Measurements from ENCODE around the gene NEU3. TPM values are rescaled to one million over a fixed set of nuclear protein-coding genes. Genes with fewer than 3 reads are reported as not detected.

Gene NEU3
- total RNA-seq, 1 experiment from 2014 or later: 9.9 TPM

DNA sequence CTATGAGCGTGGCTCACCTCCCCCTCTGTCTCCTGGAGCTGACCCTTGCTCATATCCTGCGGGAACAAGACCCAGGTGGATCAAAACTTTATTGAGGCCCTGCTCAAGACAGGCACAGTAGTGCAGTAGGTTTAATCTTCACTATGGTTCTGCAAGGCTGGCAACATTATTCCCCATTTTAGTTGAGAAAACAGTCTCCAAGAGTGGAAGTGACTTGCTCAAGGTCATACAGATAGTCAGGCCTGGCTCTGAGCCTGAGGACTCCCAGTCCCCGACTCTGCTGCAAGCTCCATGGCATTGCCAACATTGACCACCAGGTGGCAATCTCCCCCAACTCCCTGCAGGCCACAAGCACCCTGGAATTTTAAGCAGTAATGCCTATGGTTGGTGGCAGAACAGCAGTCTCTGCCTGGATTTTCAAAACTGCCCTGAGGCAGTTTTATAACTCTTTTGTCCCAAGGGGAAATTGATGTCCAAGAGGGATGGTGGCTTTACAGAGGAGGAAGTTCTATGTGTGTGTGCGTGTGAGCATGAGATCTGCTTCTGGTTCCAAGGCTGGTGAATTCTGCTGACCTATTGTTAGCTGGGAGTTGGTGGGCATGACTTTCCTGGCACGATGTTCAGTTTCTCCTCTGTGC, 34.1 kb downstream of the NEU3 start:
- no TSS peak for BruUV-seq (replicated peaks)
- TF ChIP-seq, protein P1, sequence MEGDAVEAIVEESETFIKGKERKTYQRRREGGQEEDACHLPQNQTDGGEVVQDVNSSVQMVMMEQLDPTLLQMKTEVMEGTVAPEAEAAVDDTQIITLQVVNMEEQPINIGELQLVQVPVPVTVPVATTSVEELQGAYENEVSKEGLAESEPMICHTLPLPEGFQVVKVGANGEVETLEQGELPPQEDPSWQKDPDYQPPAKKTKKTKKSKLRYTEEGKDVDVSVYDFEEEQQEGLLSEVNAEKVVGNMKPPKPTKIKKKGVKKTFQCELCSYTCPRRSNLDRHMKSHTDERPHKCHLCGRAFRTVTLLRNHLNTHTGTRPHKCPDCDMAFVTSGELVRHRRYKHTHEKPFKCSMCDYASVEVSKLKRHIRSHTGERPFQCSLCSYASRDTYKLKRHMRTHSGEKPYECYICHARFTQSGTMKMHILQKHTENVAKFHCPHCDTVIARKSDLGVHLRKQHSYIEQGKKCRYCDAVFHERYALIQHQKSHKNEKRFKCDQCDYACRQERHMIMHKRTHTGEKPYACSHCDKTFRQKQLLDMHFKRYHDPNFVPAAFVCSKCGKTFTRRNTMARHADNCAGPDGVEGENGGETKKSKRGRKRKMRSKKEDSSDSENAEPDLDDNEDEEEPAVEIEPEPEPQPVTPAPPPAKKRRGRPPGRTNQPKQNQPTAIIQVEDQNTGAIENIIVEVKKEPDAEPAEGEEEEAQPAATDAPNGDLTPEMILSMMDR (conservative IDR thresholded peaks at IDR 0.05): peak; percentile 98
- no peak for TF ChIP-seq EZH2 (IDR thresholded peaks at IDR 0.05; ENCODE audit: low read depth)
- POLR2A ChIA-PET (ENCODE audit: unreplicated experiment): interaction anchor here (0.6 to 1.0 kb wide), 2 partner anchors 118 to 1291 kb away, joined by 3 read pairs; no protein-coding TSS in a partner anchor

DNA sequence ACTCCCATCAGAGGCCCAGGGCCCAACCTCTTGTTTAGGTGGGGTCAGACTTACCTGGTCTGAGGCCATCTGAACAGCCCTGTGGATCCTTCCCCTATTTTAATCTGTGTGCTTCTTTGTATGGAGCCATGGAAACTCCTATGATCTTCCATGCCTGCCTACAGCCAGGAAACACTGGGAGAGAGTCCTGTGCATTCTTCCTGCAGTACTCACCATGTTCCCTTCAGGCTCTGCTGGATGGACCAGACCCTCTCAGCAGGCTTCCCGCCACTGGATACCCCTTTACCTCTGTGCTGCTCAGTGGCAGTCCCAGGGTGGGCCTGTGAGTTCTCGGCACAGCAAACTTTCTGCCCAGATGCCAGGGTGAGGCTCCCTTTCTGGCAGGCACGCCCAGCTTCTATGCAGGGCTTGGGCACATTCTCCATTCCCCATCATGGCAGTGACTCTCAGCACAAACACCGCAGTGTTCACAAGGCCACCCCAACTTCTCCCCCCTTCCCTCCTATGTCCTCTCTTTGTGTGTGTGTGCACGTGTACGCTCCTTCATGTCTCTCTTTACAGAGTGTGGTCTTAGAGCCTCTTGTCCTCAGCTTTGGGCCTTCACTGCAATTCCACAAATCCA, 34.8 kb downstream of the NEU3 start:
- H3K4me3 ChIP-seq: no peak overlapping the region
- H3K9me2 ChIP-seq (ENCODE audit: insufficient read depth): no peaks in the 10 kb centered on the region
- no peaks in the 10 kb centered on the region for H3K36me3 ChIP-seq (ENCODE audit: low read depth)
- H3F3A ChIP-seq (ENCODE audit: insufficient read depth, low read depth): no peaks in the 10 kb centered on the region
- no peaks in the 10 kb centered on the region for H3K79me2 ChIP-seq (ENCODE audit: low read depth)
- intact Hi-C loops (cut with micrococcal nuclease; ENCODE audit: unreplicated experiment): loop anchor here (1.0 to 5.0 kb wide), 5 partner anchors 96 to 225 kb away; partner anchors contain the start of gene TPBGL
- TF ChIP-seq, protein P1 (conservative IDR thresholded peaks at IDR 0.05): no peak
- no peak for TF ChIP-seq EZH2 (IDR thresholded peaks at IDR 0.05; ENCODE audit: low read depth)
- H3K9me3 ChIP-seq (ENCODE audit: insufficient read depth, low read depth): no peaks in the 10 kb centered on the region; the same call in 1 of the 2 replicates
- H3K27me3 ChIP-seq (ENCODE audit: insufficient read depth, low read depth): peaks cover 40% of the 10 kb centered on the region
- H4K20me1 ChIP-seq (ENCODE audit: insufficient read depth): no peaks in the 10 kb centered on the region
- no peak overlapping the region for H2AFZ ChIP-seq
- H3K4me2 ChIP-seq: no peak overlapping the region
- DNase-seq: no peak
- no peaks in the 10 kb centered on the region for H3K4me1 ChIP-seq (replicated peaks; ENCODE audit: insufficient read depth)
- CTCF ChIA-PET: interaction anchor here (1.1 to 2.5 kb wide), 7 partner anchors 8 to 225 kb away, joined by 3 to 35 read pairs (median 6); partner anchors contain the start of gene TPBGL
- no peak overlapping the region for H3K27ac ChIP-seq
- BruUV-seq (replicated peaks): no TSS peak
- POLR2A ChIA-PET (ENCODE audit: unreplicated experiment): interaction anchor here (1.0 kb wide), 1 partner anchor 117 kb away, joined by 3 read pairs; no protein-coding TSS in a partner anchor

More for the DNA sequence above, 34.1 kb downstream of the NEU3 start:
- no peak overlapping the region for H2AFZ ChIP-seq
- no peaks in the 10 kb centered on the region for H3K4me1 ChIP-seq (replicated peaks; ENCODE audit: insufficient read depth)
- intact Hi-C loops (cut with micrococcal nuclease; ENCODE audit: unreplicated experiment): loop anchor here (1.0 to 5.0 kb wide), 5 partner anchors 96 to 225 kb away; partner anchors contain the start of gene TPBGL
- no peaks in the 10 kb centered on the region for H3K9me2 ChIP-seq (ENCODE audit: insufficient read depth)
- H4K20me1 ChIP-seq (ENCODE audit: insufficient read depth): no peaks in the 10 kb centered on the region
- H3K9me3 ChIP-seq (ENCODE audit: insufficient read depth, low read depth): no peaks in the 10 kb centered on the region; the same call in 1 of the 2 replicates
- no peaks in the 10 kb centered on the region for H3F3A ChIP-seq (ENCODE audit: insufficient read depth, low read depth)
- H3K4me3 ChIP-seq: no peak overlapping the region
- no peaks in the 10 kb centered on the region for H3K79me2 ChIP-seq (ENCODE audit: low read depth)
- H3K36me3 ChIP-seq (ENCODE audit: low read depth): no peaks in the 10 kb centered on the region
- DNase-seq: peak; percentile 69 to 87
- H3K27ac ChIP-seq: no peak overlapping the region
- CTCF ChIA-PET: interaction anchor here (0.6 to 2.5 kb wide), 10 partner anchors 9 to 522 kb away, joined by 3 to 35 read pairs (median 6); partner anchors contain the start of gene TPBGL
- H3K4me2 ChIP-seq: no peak overlapping the region
- H3K27me3 ChIP-seq (ENCODE audit: insufficient read depth, low read depth): peaks cover 33% of the 10 kb centered on the region; the same call in 1 of the 2 replicates

GRCh38 chr11:75024068-75024449, 35.3 kb downstream of the NEU3 start:
- Histone ChIP-seq H3K27me3 (ENCODE audit: insufficient read depth, low read depth) (peaks cover 42% of the 10 kb centered on the region), H3K79me2 (ENCODE audit: low read depth) (no peaks in the 10 kb centered on the region), H3K4me3 (no peak overlapping the region), H3F3A (ENCODE audit: insufficient read depth, low read depth) (no peaks in the 10 kb centered on the region), H3K4me1 (replicated peaks; ENCODE audit: insufficient read depth) (no peaks in the 10 kb centered on the region), H3K9me3 (ENCODE audit: insufficient read depth, low read depth) (no peaks in the 10 kb centered on the region; the same call in 1 of the 2 replicates), H3K36me3 (ENCODE audit: low read depth) (no peaks in the 10 kb centered on the region), H2AFZ (no peak overlapping the region), H3K27ac (no peak overlapping the region), H4K20me1 (ENCODE audit: insufficient read depth) (no peaks in the 10 kb centered on the region), H3K4me2 (no peak overlapping the region), H3K9me2 (ENCODE audit: insufficient read depth) (no peaks in the 10 kb centered on the region)
- TF ChIP-seq, protein P1 (conservative IDR thresholded peaks at IDR 0.05): no peak
- no peak for TF ChIP-seq EZH2 (IDR thresholded peaks at IDR 0.05; ENCODE audit: low read depth)
- ChIA-PET POLR2A (ENCODE audit: unreplicated experiment) (no interaction called here), CTCF (interaction anchor here (1.7 to 2.5 kb wide), 3 partner anchors 94 to 224 kb away, joined by 6 to 35 read pairs (median 17); no protein-coding TSS in a partner anchor)
- peak in 1 of 2 experiments; percentile 16 for DNase-seq
- intact Hi-C loops (cut with micrococcal nuclease; ENCODE audit: unreplicated experiment): loop anchor here (5.0 kb wide), 1 partner anchor 97 kb away; no protein-coding TSS in a partner anchor
- BruUV-seq (replicated peaks): no TSS peak

Measured in PC-9 (cell line).